MM.1S (cell line): ENCODE data around the gene LIPN.

Experiments used
- DNase-seq: peaks from one replicate; pipeline ENCODE4 v3.0.0-alpha.2; 2015
- H2AFZ ChIP-seq: fragments of 300-600 bp; sonication (generic); 2 replicates; pipeline ENCODE4 v1.6.0; 2016; ENCODE audit warnings: antibody characterized with exemption, low read length
- H3F3A ChIP-seq: fragments of 300-600 bp; sonication (generic); 2 replicates; pipeline ENCODE4 v1.6.1; 2016; ENCODE audit warnings: mild to moderate bottlenecking, antibody characterized with exemption, low read length, moderate library complexity, mixed read lengths; ENCODE audit not compliant: insufficient read depth
- H3K27ac ChIP-seq: fragments of 300-600 bp; sonication (generic); 2 replicates; pipeline ENCODE4 v1.5.1; 2016; ENCODE audit warnings: mild to moderate bottlenecking, low read length
- H3K27me3 ChIP-seq: fragments of 300-600 bp; sonication (generic); replicated peaks from 2 replicates; pipeline ENCODE4 v1.6.0; 2016; ENCODE audit warnings: low read length; ENCODE audit not compliant: insufficient read depth
- H3K36me3 ChIP-seq: fragments of 300-600 bp; sonication (generic); replicated peaks from 2 replicates; pipeline ENCODE4 v1.6.1; 2016; ENCODE audit warnings: mild to moderate bottlenecking, low read length, mixed read lengths; ENCODE audit not compliant: insufficient read depth
- H3K4me1 ChIP-seq: fragments of 300-600 bp; sonication (generic); 2 replicates; pipeline ENCODE4 v1.6.1; 2016; ENCODE audit warnings: low read length, mixed read lengths
- H3K4me2 ChIP-seq: fragments of 300-600 bp; sonication (generic); 2 replicates; pipeline ENCODE4 v1.6.0; 2016; ENCODE audit warnings: low read depth, low read length
- H3K4me3 ChIP-seq: fragments of 300-600 bp; sonication (generic); 2 replicates; pipeline ENCODE4 v1.5.1; 2016; ENCODE audit warnings: low read length, mixed read lengths
- H3K79me2 ChIP-seq: fragments of 300-600 bp; sonication (generic); 2 replicates; pipeline ENCODE4 v1.6.1; 2016; ENCODE audit warnings: mixed run types, low read length, mixed read lengths
- H3K9ac ChIP-seq: fragments of 300-600 bp; sonication (generic); 2 replicates; pipeline ENCODE4 v1.6.1; 2016; ENCODE audit warnings: low read length, mixed read lengths
- H3K9me2 ChIP-seq: fragments of 300-600 bp; sonication (generic); replicated peaks from 2 replicates; pipeline ENCODE4 v1.6.1; 2016; ENCODE audit warnings: mild to moderate bottlenecking, low read length, mixed read lengths; ENCODE audit not compliant: insufficient read depth
- H3K9me3 ChIP-seq: fragments of 300-600 bp; sonication (generic); replicated peaks from 2 replicates; pipeline ENCODE4 v1.6.1; 2016; ENCODE audit warnings: mild to moderate bottlenecking, low read length, mixed read lengths; ENCODE audit not compliant: insufficient read depth
- H4K20me1 ChIP-seq: fragments of 300-600 bp; sonication (generic); 2 replicates; pipeline ENCODE4 v1.6.1; 2016; ENCODE audit warnings: mild to moderate bottlenecking, low read length, moderate library complexity, mixed read lengths; ENCODE audit not compliant: insufficient read depth
- CTCF ChIP-seq: fragments of 300-600 bp; sonication (generic); IDR thresholded peaks from 2 replicates; pipeline ENCODE4 v1.5.1; 2016; ENCODE audit warnings: antibody characterized with exemption, low read length, mixed read lengths
- EZH2 ChIP-seq: fragments of 300-600 bp; sonication (generic); optimal IDR thresholded peaks from 2 replicates; pipeline ENCODE3; 2017; ENCODE audit warnings: low read depth, mild to moderate bottlenecking, antibody characterized with exemption, low read length, mixed read lengths
- EZH2phosphoT487 ChIP-seq: fragments of 300-600 bp; sonication (generic); IDR thresholded peaks from 2 replicates; pipeline ENCODE4 v1.6.1; 2018; ENCODE audit warnings: antibody characterized with exemption, low read length

Gene LIPN

GRCh38 chr10:88755753-88756152 lies 4.1 kb upstream of the LIPN start:
- Histone ChIP-seq H3K4me2 (no peak overlapping the region), H3K9ac (no peak overlapping the region), H3K27ac (no peak overlapping the region), H2AFZ (no peak overlapping the region), H3K9me2 (no peaks in the 10 kb centered on the region), H3K4me3 (no peak overlapping the region), H3K4me1 (no peaks in the 10 kb centered on the region), H4K20me1 (no peaks in the 10 kb centered on the region), H3K9me3 (no peaks in the 10 kb centered on the region), H3K36me3 (no peaks in the 10 kb centered on the region), H3K27me3 (no peaks in the 10 kb centered on the region), H3F3A (no peaks in the 10 kb centered on the region), H3K79me2 (no peaks in the 10 kb centered on the region)
- no peak for TF ChIP-seq CTCF
- TF ChIP-seq EZH2phosphoT487 = no peak
- TF ChIP-seq EZH2 = no peak
- DNase-seq = no peak

GRCh38 chr10:88756660-88757059 lies 3.2 kb upstream of the LIPN start:
- H3K27ac ChIP-seq = no peak overlapping the region
- H2AFZ ChIP-seq = no peak overlapping the region
- no peaks in the 10 kb centered on the region for H3K4me1 ChIP-seq
- no peaks in the 10 kb centered on the region for H3K79me2 ChIP-seq
- no peaks in the 10 kb centered on the region for H4K20me1 ChIP-seq
- no peaks in the 10 kb centered on the region for H3K36me3 ChIP-seq
- no peaks in the 10 kb centered on the region for H3K9me2 ChIP-seq
- no peak overlapping the region for H3K4me3 ChIP-seq
- no peaks in the 10 kb centered on the region for H3F3A ChIP-seq
- no peak for DNase-seq
- H3K4me2 ChIP-seq = no peak overlapping the region
- H3K9me3 ChIP-seq = no peaks in the 10 kb centered on the region
- no peaks in the 10 kb centered on the region for H3K27me3 ChIP-seq
- no peak for TF ChIP-seq CTCF
- TF ChIP-seq EZH2 = no peak
- TF ChIP-seq EZH2phosphoT487 = no peak
- no peak overlapping the region for H3K9ac ChIP-seq

GRCh38 chr10:88762906-88763305 lies 3.1 kb downstream of the LIPN start:
- no peaks in the 10 kb centered on the region for H3F3A ChIP-seq
- H3K9ac ChIP-seq = no peak overlapping the region
- no peak for DNase-seq
- no peaks in the 10 kb centered on the region for H3K27me3 ChIP-seq
- no peaks in the 10 kb centered on the region for H3K4me1 ChIP-seq
- no peaks in the 10 kb centered on the region for H3K9me2 ChIP-seq
- H2AFZ ChIP-seq = no peak overlapping the region
- H3K36me3 ChIP-seq = no peaks in the 10 kb centered on the region
- H3K9me3 ChIP-seq = no peaks in the 10 kb centered on the region
- no peak overlapping the region for H3K27ac ChIP-seq
- no peak overlapping the region for H3K4me2 ChIP-seq
- H4K20me1 ChIP-seq = no peaks in the 10 kb centered on the region
- no peak overlapping the region for H3K4me3 ChIP-seq
- TF ChIP-seq EZH2phosphoT487 (no peak), CTCF (no peak), EZH2 (no peak)
- no peaks in the 10 kb centered on the region for H3K79me2 ChIP-seq

GRCh38 chr10:88763441-88763840 lies 3.6 kb downstream of the LIPN start:
- H3K9me3 ChIP-seq = no peaks in the 10 kb centered on the region
- TF ChIP-seq EZH2 (no peak), EZH2phosphoT487 (no peak), CTCF (no peak)
- no peak overlapping the region for H3K4me3 ChIP-seq
- no peaks in the 10 kb centered on the region for H3K9me2 ChIP-seq
- H3K79me2 ChIP-seq = no peaks in the 10 kb centered on the region
- H3K27ac ChIP-seq = no peak overlapping the region
- H3K36me3 ChIP-seq = no peaks in the 10 kb centered on the region
- H4K20me1 ChIP-seq = no peaks in the 10 kb centered on the region
- no peak overlapping the region for H2AFZ ChIP-seq
- DNase-seq = no peak
- no peak overlapping the region for H3K9ac ChIP-seq
- no peak overlapping the region for H3K4me2 ChIP-seq
- H3K27me3 ChIP-seq = no peaks in the 10 kb centered on the region
- H3F3A ChIP-seq = no peaks in the 10 kb centered on the region
- no peaks in the 10 kb centered on the region for H3K4me1 ChIP-seq
